GM21515 (cell line): ENCODE measurements around the gene CTXN1.
"Not testable (repeated sequence)": the region's sequence is repeated elsewhere in the genome, so short reads cannot be mapped to it uniquely, and the experiment has no call there.

Experiments
- ATAC-seq: cut with Tn5 transposase; IDR thresholded peaks from one replicate; pipeline ENCODE4 v1.9.1; 2021; ENCODE audit not compliant: unreplicated experiment

Gene CTXN1

DNA sequence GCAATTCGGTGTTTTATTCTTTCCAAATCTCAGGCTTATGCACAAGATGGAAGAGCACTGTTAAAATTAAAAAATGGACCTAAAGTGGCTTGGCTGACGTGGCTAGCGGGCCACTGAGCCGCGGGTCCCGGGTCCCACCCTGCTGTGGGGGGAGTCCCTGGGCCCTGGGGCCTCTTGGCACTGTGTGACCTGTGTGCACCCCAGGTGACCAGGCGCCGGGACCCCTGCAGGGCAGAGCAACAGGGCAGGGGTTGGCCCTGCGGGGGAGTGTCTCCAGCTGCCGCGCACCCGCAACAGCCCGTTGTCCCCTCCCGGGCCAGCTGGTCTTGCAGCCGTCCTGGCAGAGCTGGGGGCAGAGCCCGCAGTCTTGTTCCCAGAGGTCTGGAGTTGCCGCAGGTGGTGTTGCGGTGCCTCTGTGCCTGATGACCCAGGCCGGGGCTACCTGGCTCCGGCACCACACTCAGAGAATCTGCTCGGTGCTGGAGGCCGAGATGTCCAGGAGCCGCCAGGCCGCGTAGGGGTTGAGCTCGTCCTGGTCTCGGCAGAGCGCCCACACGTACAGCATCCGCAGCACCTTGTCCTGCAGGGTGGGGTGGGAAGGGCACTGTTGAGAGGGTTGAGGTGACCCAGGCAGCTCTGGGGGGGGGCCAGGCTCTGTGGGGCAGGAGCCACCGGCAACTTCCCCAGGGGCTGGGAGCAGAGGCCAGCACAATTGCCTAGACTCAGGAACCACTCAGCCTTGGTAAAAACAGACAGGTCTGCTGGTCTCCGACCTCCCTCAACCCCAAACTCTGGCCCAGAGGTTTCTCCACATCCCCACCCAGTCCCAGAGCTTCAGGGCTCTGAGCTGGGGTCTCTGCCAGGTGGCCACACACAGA lies 1.0 kb upstream of the CTXN1 start:
- ATAC-seq = no peak

DNA sequence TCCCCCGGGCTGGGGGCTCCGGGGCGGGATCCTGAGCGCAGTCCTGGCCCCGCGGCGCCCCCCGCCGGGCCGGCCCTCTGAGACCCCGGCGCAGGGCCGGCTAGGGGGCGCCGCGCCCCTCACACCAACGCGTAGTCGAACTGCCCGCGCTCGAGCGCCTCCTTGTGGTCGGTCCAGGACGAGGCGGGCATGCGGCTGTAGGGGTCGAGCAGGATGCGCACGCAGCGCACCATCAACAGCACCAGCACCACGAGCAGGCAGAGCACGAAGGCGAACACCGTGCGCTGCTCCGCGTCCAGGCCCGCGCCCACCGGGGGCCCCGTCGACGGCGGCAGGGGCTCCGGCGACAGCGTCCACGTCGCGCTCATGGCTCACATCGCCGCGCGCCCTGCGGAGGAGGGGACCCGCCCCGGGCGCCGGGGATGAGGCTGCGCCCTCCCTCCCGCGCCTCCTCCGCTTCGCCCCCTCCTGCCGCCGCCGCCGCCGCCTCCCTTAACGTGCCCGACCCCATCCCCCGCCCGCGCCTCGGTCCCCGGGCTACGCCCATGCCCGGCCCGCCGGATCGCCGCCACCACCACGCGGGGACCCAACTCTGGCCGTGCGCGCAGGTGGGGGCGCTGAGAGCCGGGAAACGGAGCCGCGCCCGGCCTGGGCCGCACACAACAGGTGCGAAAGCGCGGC lies 624 bp downstream of the CTXN1 start:
- ATAC-seq = no peak

DNA sequence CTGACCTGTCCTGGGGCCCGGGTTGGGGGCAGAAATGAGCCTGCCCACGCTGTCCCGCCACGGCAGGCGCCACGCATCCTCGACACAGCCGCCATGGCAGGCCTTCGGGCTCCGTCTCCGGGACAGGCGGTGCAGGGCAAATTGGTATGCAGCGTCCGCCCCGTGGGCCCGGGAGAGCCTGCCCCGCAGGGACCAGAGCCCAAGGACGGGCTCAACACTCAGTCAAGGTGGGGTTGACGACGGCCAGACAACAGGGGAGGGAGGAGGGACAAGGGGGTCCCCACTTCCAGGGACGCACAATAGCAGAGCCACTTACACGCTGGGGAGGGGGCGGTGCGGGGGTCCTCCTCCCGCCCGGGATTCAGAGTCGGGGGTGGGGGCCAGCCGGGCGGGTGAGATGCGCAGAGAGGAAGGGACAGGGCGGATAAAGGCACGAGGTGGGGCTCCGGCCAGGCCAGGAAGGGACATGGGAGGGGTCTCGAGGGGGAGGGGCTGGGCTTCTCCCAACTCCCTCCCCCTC lies 1.2 kb downstream of the CTXN1 start:
- no peak for ATAC-seq

DNA sequence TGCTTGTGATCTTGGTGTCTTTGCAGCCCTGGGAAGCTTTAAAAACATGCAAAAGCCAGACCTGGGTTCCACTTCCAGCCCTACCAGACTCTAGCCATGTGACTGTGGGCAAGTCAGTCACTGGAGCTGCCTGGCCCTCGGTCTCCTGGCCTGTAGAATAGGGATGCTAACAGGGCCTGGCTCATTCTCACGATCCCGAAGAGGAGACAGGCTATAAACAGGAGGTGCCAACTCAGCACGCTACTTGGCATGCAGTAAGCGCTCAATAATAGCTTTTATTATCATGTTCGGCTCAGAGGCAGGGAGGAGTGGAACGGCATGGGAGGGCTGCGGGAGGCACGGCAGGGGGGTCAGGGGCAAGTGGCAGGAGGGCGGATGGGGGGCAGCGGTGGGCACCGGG lies 1.7 kb downstream of the CTXN1 start:
- ATAC-seq = no peak

DNA sequence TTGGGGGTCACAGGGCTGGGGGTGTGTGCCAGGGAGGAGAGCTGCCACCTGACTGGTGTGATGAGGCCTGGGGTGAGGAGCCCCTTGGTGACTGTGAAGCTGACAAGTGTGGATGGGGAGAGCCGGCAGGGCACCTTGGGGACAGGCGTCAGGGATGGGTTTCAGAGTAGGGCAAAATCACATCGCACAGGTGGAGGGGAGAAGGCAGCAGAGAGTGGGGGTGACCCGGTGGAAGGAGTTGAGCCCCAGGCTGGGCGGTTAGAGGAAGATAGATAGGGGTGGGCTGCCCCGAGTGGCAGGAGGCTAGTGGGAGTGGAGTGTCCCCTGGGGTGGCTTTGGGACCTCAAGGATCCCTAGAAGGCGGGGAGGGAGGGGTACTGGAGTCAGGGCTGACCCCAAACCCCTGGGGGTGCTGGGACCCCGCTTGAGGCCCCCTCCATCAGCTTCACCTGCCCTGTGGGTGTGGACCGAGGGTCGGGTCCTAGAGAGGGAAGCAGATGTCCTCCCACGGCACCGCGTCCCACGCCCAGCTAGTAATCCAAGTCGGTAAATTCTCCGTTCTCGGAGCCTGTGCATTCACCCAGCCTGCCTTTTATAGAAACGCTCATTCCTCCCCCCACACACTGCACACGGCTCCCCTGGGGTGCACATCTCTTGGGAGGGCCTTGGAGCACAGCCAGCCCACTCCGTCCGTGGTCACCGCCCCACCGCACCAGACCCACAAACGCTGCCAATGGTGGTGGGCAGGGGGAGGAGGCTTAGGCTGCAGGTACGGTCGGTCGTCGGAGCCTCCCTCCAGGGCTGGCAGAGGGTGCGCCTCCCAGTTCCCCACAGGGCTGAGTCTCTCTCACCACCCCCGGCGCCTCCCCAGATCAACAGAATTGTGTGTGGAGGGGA lies 2.4 kb downstream of the CTXN1 start:
- no peak for ATAC-seq

DNA sequence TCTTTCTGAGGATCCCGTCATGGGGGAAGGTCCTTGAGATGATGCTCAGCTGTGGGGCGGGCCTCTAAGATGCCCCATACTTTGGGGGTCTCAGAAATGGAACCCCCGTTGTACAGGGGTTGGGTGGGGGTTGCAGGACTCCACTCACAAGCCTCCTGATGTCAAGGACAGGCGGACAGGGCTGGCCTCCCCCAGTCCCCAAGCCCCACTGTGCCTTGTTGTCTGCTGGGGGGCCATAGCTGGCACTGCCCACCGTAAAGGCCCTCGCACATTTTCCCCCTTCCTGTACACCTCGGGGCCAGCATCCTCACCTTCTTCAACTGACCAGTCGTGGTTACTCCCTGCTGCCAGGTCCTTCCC lies 3.1 kb downstream of the CTXN1 start:
- no peak for ATAC-seq

DNA sequence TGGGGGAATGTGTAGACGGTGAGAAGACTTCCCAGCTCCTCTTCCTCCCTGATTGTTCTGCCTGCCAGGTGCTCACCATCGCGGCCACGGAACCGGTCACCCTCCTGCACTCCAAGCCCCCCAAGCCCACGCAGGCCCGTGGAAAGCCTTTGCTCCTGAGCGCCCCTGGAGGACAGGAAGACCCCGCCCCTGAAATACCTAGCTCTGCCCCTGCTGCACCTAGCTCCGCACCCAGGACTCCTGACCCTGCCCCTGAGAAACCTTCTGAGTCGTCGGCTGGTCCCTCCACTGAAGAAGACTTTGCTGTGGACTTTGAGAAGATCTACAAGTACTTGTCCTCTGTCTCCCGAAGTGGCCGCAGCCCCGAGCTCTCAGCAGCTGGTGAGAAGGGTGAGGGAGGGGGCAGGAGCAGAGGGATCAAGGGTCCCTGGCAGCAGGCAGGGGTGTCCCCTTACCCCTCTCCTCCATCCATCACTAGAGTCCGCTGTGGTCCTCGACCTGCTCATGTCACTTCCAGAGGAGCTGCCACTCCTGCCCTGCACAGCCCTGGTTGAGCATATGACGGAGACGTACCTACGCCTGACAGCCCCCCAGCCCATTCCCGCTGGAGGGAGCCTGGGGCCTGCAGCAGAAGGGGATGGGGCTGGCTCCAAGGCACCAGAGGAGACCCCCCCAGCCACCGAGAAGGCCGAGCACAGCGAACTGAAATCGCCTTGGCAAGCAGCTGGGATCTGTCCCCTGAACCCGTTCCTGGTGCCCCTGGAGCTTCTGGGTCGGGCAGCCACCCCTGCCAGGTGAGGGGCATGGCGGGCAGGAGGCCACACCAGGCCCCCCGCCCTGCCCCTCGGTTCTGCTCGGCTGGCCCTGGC lies 3.7 kb downstream of the CTXN1 start:
- ATAC-seq = no peak

DNA sequence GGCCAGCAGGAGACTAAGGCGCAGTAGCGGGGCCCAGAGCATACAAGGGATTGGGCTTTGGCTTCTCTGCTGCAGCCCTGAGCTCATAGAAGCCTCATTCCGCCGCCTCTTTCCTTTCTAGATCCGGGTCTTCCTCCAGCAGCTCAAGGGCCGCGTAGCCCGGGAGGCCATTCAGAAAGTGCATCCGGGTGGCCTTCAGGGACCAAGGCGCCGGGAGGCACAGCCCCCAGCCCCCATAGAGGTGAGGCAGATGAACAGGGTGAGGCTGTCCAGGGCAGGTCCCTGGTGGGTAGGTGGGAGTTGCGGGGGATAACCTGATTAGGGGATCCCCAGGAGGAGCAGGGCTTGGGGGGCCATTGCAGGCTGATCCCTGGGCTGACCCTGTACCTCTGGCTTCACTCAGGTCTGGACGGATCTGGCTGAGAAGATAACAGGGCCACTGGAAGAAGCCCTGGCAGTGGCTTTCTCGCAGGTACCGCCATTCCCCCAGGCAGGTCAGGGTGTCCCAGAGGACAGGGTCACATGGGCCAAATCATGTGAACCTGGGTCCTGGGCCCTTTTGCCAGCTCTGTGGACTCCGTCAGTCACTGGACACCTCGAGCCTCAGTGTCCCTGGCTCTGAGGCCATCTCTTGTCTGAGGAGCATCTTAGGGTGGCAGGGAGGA lies 4.5 kb downstream of the CTXN1 start:
- no peak for ATAC-seq

DNA sequence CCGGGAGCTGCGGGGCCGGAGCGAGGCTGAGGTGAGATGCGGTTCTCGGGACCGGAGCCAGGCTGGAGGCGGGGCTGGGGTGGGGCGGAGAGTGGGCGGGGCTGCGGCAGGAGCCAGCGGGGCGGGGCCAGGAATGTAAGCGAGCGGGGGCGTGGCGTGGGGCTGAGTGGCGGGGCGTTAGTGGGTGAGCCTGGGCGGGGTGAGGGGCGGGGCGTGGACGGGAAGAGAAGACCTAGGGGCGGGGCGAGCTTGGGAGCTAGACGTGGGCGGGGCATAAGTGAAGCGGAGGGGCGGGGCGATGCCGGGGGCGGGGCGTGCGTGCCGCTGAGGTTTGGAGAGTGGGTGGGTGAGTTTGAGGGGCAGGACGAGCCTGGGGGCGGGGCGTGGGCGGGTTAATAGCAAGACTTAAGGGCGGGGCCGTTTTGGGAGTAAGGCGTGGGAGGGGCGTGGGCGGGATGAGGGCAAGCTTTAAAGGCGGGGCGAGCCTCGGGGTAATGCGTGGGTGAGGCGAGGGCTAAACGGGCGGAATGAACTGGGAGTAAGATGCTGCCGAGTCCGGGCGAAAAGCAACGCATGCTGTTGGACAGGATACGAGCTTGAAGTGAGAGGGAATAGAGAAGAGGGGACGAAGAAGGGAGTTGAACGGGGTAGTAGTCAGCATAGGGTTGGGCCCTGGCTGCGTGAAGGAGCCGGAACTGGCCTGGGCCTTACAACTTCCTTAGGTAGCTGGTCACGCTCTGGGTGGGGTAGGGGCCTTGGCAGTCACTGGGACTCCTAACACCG lies 5.2 kb downstream of the CTXN1 start:
- peak; percentile 32 for ATAC-seq

DNA sequence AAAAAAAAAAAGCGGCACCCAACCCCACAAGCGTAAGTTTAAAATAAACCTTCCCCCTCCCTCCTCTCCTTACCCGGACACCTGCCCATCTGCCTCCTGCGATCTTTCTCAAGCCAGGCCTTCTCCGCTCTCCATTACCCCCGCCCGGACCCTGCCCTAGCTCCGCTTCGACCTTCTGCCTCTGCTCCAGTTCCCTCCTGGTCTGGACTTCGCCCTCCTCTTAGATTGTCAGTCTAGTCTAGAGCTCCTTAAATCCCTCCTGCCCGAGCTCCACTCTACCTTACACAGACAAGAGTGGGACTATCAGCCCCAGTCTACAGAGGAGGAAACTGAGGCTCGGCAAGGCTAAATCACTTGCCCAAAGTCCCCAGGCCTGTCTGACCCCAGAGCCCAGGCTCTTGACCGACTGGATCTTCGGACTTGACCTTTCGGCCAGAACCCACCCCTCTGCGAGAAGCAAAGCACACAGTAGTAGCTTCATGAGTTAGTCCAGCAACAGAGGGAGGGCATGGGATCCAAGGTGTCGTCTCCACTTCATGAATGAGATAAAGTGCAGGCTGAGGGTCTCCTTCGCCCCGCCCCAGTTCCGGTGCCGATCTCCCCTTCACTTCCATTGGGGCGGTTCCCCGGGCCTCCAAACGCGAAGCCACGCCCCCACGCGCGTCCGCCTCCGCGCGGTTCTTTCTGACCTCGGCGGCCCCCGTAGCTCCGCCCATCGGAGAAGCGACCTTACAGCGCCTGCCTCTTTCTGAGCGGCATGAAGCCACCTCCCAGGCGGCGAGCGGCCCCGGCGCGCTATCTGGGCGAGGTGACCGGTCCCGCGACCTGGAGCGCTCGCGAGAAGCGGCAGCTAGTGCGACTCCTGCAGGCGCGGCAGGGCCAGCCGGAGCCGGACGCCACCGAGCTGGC lies 6.1 kb downstream of the CTXN1 start, which contains the start of gene SNAPC2:
Gene SNAPC2 (plus strand): TSS at position 729 of the 909 bp plus-strand sequence. CDS start 29 bp downstream, at position 758.
- ATAC-seq = peak; percentile 45

DNA sequence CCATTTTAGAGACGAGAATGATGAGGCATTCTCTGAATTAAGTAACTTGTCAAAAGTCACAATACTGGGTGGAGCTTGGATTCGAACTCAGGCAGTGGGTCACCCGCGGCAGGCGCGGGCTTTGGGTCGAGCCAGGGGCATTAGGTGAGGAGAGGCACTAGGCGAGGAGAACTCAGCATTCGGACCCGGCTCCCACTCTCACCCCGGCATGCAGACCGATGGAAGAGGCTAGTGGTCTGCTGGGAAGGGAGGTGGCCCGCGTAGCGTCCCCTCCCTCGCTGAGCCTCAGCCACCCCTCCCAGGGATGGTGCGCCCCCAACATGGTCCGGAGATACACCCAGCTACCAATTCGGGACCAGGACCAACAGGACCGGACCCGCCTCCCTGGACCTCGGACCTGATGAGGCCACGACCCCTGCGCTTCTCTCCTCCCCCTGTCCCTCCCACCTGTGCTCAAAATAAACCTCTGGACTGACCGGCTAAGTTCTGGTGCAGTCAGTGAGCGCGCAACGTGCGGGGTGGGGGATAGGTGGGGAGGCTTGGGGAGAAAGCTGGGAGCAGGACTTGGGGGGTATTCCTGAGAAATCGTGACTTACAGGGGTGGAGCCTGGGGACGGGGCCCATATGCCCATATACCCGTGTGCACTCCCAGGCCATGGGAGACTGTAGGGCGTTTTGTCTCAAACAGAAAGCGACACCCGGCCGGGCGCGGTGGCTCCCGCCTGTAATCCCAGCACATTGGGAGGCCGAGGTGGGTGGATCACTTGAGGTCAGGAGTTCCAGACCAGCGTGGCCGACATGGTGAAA lies 7.1 kb downstream of the CTXN1 start:
- no peak for ATAC-seq

DNA sequence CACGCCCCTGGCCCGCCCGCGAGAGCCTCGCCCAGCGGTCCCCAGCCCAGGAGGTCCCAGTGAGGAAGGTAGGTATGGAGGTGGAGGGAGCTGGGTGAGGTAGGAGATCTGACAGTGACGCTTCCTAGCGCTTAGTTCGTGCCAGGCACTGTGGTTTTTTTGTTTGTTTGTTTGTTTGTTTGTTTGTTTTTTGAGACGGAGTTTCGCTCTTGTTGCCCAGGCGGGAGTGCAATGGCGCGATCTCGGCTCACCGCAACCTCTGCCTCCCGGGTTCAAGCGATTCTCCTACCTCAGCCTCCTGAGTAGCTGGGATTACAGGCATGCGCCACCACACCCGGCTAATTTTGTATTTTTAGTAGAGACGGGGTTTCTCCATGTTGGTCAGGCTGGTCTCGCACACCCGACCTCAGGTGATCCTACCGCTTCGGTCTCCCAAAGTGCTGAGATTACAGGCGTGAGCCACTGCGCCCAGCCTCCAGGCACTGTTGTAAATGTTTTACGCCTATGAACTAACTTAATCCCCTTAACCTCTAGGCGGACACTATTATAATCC lies 7.8 kb downstream of the CTXN1 start:
- ATAC-seq = not testable (repeated sequence)

DNA sequence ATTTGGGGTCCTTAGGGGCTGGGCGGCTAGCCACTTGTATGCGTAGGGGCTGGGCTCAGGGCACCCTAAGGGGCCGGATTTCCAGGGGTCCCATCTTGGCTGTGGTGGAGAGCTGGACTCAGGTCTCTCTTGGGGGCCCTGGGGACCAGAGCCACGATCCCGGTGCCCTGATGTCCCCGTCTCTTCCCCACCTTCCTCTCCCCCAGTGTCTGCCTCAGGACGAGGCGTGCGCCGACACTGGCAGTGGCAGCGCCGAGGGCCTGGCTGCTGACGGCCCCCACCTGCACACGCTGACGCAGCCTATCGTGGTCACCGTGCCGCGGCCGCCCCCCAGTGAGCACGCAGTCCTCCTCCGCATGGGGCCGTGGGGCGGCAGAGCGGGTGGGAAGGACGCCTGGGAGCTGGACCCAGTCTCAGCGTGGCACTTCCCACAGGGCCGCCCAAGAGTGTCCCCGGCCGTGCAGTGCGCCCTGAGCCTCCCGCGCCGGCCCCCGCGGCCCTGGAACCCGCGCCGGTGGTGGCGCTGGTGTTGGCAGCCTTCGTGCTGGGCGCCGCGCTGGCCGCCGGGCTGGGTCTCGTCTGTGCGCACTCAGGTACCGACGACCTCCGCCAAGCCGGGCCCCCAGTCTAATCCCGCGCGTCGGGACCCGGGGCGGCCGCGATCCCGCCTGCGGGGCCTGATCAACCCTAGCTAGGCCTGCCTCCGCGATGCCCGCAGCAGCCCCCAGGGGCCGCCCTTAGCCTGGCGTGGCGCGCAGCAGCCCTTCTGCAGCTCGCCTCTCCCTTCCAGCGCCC lies 8.5 kb downstream of the CTXN1 start:
- ATAC-seq = no peak

DNA sequence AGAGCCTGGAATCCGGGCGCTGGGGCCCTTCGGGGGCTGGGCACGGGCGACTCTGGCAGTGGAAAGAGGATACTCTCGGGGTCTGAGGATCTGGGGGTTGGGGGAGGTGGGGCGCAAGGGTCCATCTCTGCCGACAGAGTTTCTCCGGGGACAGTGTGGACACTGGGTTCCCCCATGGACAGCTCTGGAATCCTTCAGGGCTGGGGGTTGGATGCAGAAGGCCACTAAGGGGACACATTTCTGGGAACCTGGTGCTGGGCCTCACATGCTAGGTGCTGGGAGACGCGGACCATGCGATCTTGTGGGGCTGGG lies 9.0 kb downstream of the CTXN1 start:
- no peak for ATAC-seq

DNA sequence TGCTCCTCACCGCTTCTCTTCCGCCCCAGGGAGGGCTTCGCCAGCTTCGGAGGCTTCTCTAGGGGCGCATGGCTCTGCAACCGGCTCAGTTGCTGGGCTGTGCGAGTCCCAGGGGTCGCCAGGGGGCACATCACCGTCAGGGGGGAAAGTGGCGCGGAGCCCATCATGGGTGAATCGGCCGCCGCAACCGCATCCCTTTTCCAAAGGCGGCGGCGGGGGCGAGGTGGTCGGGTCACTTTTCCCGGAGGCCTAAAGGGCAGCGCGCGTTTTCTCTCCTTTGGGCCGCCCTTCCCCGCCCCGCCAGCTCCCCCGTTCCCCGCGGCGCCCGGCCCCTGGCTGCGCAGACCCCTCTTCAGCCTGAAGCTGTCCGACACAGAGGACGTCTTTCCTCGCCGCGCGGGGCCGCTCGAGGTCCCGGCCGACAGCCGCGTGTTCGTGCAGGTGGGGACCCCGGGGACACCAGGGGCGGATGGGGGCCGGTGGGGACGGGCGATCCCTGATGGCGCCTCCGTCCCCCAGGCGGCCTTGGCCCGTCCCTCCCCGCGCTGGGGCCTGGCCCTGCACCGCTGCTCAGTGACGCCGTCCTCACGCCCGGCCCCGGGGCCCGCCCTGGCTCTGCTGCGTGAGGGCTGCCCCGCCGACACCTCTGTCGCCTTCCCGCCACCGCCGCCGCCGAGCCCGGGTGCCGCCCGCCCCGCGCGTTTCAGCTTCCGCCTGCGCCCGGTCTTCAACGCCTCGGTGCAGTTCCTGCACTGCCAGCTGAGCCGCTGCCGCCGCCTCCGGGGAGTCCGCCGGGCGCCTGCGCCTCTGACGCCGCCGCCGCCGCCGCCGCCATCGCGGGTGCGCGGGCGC lies 9.6 kb downstream of the CTXN1 start:
- ATAC-seq = no peak
